Measurements from ENCODE around the gene GALE. TPM values are rescaled to one million over a fixed set of nuclear protein-coding genes. Genes with fewer than 3 reads are reported as not detected.

Gene GALE
- total RNA-seq, 1 donor from 2014 or later = 25.3 TPM

DNA sequence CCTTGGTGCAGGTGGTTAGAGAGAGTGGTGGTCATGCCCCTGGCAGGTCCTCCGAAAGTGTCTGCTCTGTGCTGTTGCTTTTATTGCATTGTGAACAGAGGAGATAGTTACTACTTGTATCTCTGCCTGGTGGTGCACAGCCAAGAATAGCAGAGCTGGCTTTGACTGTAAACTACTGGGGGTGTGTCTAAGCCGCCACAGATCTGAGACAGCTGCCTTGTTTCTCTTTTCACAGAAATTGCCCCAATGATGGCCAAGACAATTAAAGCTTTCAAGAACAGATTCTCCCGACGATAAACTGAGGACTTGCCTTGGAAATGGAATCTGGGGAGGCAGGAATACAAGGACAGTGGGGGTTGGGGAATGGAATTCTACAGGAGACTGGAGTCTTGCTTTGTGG is 41.3 kb downstream of the GALE start:
- intact Hi-C loops (cut with micrococcal nuclease) = no loop called here

GRCh38 chr1:23757812-23758211 is 42.7 kb downstream of the GALE start:
- intact Hi-C loops (cut with micrococcal nuclease) = no loop called here

DNA sequence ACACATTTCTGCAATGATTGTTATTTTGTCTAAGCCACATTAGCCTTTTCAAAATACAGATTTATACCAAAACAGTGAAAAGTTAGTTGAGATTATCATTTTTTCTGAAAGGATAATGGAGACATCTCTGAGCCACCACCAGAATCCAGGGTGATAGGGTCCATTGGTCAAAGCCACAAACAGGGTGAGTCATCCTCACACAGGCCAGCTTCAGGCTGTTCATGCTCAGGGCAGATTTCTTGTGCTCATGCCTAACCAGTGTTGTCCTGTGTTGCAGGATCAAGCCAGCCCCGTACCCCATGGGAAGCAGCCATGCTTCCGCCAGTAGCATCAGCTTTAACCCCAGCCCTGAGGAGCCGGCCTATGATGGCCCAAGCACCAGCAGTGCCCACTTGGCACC is 43.9 kb downstream of the GALE start:
- intact Hi-C loops (cut with micrococcal nuclease) = no loop called here

DNA sequence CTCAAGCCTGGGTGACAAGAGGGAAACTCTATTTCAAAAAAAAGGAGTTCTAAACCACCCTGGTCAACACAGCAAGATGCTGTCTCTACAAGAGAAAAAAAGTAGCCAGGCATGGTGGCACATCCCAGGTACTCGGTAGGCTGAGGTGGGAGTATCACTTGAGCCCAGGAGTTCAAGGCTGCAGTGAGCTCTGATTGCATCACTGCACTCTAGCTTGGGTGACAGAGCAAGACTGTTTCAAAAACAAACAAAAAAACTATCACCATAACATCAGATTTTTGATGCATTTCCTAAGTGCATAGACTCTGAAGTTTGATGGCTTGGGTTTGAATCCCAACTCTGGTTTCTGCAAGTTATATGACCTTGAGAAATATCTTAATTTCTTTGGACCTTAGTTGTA is 47.6 kb downstream of the GALE start:
- intact Hi-C loops (cut with micrococcal nuclease) = no loop called here

- intact Hi-C loops (cut with micrococcal nuclease) = no loop called here
These were observed 48.7 kb downstream of the GALE start for GRCh38 chr1:23751815-23752200.

- intact Hi-C loops (cut with micrococcal nuclease) = no loop called here
These were observed 49.3 kb downstream of the GALE start for GRCh38 chr1:23751050-23751814.

DNA sequence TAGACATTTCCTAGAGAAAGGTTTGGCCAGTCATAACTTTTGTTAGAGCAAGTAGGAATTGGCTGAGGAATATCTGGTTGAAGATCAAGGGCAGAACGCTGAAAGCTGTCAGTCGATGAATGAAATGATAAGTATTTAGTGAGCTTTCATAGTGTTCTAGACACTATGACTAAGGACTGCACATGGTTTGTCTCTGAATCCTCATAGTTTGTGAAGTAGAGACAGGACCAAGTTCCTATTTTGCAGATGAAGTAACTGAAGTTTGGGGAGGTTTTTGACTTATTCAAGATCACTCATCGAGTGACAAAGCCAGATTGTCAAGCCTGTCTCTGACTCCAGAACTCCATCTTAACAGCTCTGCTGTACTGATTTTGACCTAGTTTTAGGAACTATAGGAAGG is 52.5 kb downstream of the GALE start:
- intact Hi-C loops (cut with micrococcal nuclease) = loop anchor here (10.0 kb wide), 1 partner anchor 1293 kb away; the partner anchor contains the start of gene ZBTB40

Other genes with a start within 250 kb of the GALE start
- 19.0 and 19.5 TPM in 2 replicates for gene ID3, start 241.3 kb downstream of the GALE start, total RNA-seq
- 1,228 and 1,231 TPM in 2 replicates for gene RPL11, start 108.9 kb downstream of the GALE start, total RNA-seq
- gene ELOA, start 57.3 kb downstream of the GALE start, total RNA-seq = 36.4 and 36.6 TPM in 2 replicates
- gene PITHD1, start 22.3 kb downstream of the GALE start, total RNA-seq = 59.3 and 62.5 TPM in 2 replicates
- gene LYPLA2, start 9.6 kb downstream of the GALE start, total RNA-seq = 85.5 and 86.7 TPM in 2 replicates
- gene HMGCL, start 24.7 kb upstream of the GALE start, total RNA-seq = 18.1 and 18.6 TPM in 2 replicates
- gene FUCA1, start 67.5 kb upstream of the GALE start, total RNA-seq = 3.7 and 4.2 TPM in 2 replicates
- 0.16 TPM in 2 replicates for gene CNR2, start 112.6 kb upstream of the GALE start, total RNA-seq
- 129 and 157 TPM in 2 replicates for gene PNRC2, start 159.1 kb upstream of the GALE start, total RNA-seq
- 220 and 233 TPM in 2 replicates for gene SRSF10, start 179.6 kb upstream of the GALE start, total RNA-seq

Data from T-helper 2 cell treated with Interferon-gamma antibody and Interleukin-4, amounts not matched to agents 100 ng/mL and 5 ng/mL, for 36 hours (primary cell).